HG03342 (cell line): Measurements from ENCODE around the gene PPP2R3A.
"Not testable (repeated sequence)": the region's sequence is repeated elsewhere in the genome, so short reads cannot be mapped to it uniquely, and the experiment has no call there.

Experiments used
- ATAC-seq: cut with Tn5 transposase; IDR thresholded peaks from one replicate; pipeline ENCODE4 v1.9.1; 2021; ENCODE audit warnings: mild to moderate bottlenecking, moderate library complexity; ENCODE audit not compliant: unreplicated experiment

Gene PPP2R3A

GRCh38 chr3:135965506-135966270 is at the start of gene PPP2R3A:
TSS of gene PPP2R3A (plus strand) at chr3:135965728. CDS start at chr3:136001499, 35,771 bp downstream.
- peak; percentile 82 for ATAC-seq

DNA sequence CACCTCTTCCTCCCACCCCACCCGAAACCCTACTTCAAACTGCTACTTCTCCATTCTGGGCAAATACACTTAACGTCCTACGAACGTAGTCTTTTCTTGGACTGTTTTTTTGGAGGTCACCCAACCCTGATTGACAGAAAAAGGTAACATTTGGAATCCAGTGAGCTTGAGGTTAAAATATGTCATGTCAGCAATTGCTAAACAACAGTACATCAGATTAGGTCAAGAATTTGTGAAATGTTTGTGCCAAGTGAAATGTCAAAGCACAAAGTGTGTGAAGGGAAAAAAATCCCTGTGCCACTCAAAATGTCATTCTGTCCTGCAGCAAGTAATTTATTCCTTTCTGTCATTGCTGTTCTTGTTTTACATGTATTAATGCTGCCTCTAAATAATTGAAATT is 49.2 kb upstream of the PPP2R3A start:
- no peak for ATAC-seq

DNA sequence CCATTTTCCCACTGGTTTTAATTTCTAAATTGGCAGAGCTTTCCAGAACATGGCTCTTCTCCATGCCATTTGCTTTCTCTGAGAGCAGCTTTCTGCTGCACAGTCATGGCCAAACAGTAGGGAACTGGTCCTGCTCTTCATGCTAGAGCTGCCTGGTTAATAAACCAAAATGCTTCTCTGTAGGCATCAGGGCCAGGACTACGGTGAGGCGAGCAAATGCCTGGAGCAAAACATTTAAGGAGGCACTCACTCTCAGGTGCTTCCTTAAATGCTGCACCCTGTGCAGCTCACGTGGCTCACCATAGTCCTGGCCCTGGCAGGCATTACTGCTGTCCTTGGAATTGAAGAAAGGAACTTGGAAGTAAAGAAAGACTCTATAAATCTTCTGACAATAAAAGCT is 48.5 kb upstream of the PPP2R3A start:
- ATAC-seq = no peak

- no peak for ATAC-seq
These were observed 47.5 kb upstream of the PPP2R3A start for GRCh38 chr3:135917927-135918597.

DNA sequence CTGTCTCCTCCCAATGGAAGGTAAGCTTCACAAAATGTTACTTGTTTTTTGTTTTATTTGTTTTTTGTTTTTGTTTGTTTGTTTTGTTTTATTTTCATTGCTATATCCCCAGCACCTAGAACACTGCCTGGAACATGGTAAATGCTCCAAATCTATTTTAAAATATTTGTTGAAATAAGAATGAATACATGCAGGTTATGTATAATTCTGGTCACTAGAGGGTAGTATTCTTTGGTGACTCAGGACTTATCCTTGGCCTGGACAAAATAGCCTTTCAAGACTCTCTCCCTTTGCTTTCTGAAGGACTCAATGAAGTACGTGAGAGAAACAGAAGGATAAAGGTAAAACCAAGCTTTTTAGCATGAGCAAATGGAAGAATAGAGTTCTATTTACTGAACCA is 46.9 kb upstream of the PPP2R3A start:
- ATAC-seq = no peak

GRCh38 chr3:135920275-135920674 is 45.3 kb upstream of the PPP2R3A start:
- ATAC-seq = no peak

DNA sequence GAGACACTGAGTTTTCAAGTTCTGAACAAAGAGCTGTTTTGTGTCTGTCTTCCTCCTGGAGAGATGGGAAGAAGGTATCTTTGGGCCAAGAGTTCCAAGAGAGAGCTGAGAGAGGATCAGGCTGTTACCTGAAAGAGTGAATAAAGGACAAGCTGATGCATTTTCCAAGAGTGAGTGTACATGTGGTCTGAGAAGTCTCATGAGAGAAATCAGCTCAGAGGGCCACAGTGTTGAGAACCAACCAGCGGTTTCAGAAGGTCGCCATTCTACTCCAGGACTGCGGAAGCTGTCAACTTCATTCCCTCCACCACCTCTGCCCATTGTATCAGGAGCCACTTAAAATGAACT is 42.7 kb upstream of the PPP2R3A start:
- no peak for ATAC-seq

DNA sequence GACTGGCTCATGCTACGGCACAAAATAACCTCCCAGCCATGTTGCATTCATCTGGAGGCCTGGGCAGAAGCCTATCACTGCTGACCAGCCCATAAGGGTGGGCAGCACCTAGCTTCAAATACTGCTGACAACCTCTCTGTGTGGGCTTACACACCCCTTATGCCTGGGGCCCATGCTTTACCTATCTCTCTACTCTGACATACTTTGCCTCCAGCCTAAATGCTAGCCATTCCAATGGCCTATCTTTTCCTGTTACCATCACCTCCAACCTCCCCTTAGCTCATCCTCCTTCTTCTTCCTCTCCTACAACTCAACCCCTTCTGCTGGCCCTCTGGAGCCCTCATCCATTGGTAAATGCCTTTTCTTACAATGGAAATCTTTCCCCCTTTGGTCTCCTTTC is 41.0 kb upstream of the PPP2R3A start:
- ATAC-seq = no peak

GRCh38 chr3:135926664-135927063 is 38.9 kb upstream of the PPP2R3A start:
- no peak for ATAC-seq

DNA sequence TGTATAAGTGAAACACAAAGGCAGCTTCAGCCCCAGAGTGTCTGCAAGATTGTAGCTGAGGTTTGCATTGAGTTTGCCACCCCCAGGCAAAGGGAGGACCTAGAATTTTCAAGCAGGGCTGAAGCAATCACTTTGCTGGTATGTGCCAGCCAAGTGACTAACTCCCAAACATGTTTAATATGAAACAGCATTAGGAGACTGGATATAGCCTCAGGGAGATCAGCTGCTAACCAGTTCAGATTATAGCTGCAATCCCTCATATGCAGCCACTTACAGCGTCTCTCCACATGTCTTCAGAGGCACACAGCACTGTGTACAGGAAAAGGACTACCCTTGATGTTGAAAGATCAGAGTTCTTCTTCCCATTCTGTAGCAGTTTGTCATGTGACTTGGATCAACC is 38.4 kb upstream of the PPP2R3A start:
- ATAC-seq = no peak

DNA sequence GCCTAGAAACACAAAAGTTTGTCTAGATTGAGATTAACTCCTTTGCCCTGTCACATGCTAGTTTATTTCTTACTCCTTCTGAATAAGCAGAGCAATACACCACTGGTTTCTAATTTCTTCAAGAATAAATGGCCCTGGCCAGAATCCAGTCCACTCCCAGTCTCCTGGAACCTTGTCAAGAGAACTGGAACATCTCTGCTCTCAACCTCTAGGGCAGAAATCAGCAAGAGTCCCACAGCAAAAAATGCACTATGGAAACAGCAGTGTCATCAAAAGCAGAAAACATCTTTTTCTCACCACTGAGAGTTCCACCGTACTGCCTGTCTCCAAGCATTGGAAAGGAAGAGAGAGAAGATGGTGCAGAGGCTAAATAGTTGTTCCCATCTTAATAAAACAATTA is 35.9 kb upstream of the PPP2R3A start:
- no peak for ATAC-seq

DNA sequence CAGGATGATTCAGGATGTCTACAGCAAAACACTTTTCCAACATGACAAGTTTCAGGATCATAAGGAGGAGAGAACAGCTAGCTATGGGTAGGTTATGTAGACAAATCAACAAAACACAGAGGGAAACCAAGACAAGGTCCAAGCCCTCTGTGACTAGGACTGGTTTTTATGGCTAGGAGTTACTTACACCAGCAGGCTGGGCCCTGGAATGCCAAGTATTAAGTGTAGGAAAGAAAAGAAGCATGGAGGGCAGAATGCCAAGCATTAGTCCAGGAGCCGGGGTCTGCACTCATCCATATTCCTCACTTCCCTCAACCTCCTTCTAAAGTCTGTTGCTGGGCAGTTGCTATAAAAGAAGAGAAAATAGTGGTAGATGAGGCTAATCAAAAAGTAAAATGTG is 35.3 kb upstream of the PPP2R3A start:
- no peak for ATAC-seq

- ATAC-seq = not testable (repeated sequence)
These were observed 30.4 kb upstream of the PPP2R3A start for GRCh38 chr3:135935171-135935570.

- not testable (repeated sequence) for ATAC-seq
These were observed 27.8 kb upstream of the PPP2R3A start for GRCh38 chr3:135937766-135938165.

GRCh38 chr3:135944831-135945230 is 20.7 kb upstream of the PPP2R3A start:
- no peak for ATAC-seq

DNA sequence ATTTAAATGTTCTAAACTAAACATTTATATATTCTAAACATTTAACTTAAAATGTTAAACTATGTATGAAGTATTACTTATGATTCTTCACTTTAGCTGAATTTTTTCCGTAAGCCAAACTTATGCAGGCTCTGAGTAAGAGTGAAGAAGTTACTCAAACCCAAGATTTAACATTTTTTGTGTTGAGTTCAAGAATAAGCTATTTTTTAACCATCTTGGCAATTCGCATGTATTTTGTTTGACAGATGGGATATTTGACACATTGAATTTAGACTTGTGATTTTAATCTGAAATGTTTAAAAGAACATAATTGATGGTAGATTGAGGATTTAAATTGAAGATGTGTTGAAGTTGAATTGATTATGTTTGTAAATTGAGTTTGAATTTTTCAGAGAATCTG is 14.6 kb upstream of the PPP2R3A start:
- ATAC-seq = no peak

- no peak for ATAC-seq
These were observed 1.2 kb upstream of the PPP2R3A start for GRCh38 chr3:135964160-135964955.

GRCh38 chr3:135965129-135965505 is 411 bp upstream of the PPP2R3A start:
- no peak for ATAC-seq

GRCh38 chr3:135966271-135966961 is 888 bp downstream of the PPP2R3A start:
- ATAC-seq = no peak

GRCh38 chr3:135966962-135967274 is 1.4 kb downstream of the PPP2R3A start:
- no peak for ATAC-seq

- ATAC-seq = no peak
These were observed 2.3 kb downstream of the PPP2R3A start for GRCh38 chr3:135967867-135968266.
